ENCODE data around the gene RBM6.
"Not testable (repeated sequence)": the region's sequence is repeated elsewhere in the genome, so short reads cannot be mapped to it uniquely, and the experiment has no call there.

Gene RBM6

GRCh38 chr3:49912881-49913281 is 27.1 kb upstream of the RBM6 start:
- DNase-seq, result peak in 12 of 56 donors; percentile 6 to 61 (median 34)

DNA sequence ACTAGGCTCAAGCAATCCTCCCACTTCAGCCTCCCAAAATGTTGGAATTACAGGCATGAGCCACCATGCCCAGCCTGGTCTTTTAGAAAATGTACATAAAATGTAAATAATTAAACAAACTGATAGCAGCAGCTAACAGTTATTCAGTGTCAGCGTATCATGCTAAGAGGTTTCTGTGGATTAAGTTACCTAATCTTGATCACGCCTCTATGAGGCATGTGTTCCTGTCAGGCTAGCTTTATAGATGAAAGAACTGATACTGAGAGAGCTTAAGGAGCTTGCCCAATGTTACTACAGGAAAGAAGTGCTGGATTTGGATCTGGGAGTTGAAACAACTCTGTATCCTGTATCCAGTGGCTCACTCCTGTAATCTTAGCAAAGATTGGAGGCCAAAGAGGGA is 25.0 kb upstream of the RBM6 start:
- no peak for DNase-seq

DNA sequence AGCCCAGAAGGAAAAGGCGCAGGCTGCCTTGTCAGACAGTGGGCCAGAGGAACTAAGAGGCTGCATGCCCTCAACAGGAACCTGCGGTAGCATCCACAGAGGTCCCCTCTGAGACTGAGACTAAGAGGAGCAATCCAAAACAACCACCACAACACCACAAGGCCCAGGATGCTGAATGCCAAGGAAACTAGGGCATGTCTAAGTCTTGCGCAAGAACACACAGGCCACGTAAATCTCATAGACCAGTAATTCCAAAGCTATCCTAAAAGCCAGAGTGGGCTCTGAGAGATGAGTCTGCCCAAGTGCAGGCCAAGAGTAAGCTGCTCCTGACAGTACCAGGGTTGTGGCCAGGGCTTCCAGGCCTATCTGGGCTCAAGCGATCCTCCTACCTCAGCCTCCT is 23.3 kb upstream of the RBM6 start:
- DNase-seq, result no peak

DNA sequence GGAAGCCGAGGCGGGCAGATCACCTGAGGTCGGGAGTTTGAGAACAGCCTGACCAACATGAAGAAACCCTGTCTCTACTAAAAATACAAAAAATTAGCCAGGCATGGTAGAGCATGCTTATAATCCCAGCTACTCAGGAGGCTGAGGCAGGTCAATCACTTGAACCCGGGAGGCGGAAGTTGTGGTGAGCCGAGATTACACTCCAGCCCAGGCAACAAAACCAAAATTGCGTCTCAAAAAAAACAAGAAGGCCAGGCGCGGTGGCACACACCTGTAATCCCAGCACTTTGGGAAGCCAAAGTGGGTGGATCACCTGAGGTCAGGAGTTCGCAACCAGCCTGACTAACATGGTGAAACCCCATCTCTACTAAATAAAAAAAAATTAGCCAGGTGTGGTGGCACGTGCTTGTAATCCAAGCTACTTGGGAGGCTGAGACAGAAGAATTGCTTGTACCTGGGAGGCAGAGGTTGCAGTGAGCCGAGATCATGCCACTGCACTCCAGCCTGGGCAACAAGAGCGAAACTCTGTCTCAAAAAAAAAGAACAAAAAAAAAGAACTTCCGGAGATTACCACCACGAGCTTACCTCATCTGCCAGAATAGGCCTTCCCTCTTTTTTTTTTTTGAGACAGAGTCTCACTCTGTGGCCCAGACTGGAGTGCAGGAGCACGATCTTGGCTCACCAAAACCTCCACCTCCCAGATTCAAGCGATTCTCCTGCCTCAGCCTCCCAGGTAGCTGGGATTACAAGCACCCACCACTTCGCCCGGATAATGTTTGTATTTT is 22.0 kb upstream of the RBM6 start:
- not testable (repeated sequence) for DNase-seq

DNA sequence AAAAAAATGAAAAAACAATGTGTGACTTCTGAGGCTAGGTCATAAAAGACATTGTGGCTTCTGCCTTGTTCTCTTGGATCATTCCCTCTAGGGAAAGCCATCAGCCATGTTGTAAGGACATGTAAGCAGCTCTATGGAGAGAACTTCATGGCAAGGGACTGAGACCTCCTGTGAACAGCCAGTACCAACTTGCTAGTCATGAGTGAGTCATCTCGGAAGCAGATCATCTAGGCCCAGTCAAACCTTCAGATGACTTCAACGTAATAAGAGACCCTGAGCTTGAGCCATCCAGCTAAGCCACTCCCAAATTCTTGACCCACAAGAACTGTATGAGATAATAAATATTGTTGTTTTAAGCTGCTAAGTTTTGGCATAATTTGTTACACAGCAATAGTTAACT is 15.3 kb upstream of the RBM6 start:
- DNase-seq, result no peak

- DNase-seq, result no peak
Measured at GRCh38 chr3:49925485-49925884, 14.5 kb upstream of the RBM6 start.

DNA sequence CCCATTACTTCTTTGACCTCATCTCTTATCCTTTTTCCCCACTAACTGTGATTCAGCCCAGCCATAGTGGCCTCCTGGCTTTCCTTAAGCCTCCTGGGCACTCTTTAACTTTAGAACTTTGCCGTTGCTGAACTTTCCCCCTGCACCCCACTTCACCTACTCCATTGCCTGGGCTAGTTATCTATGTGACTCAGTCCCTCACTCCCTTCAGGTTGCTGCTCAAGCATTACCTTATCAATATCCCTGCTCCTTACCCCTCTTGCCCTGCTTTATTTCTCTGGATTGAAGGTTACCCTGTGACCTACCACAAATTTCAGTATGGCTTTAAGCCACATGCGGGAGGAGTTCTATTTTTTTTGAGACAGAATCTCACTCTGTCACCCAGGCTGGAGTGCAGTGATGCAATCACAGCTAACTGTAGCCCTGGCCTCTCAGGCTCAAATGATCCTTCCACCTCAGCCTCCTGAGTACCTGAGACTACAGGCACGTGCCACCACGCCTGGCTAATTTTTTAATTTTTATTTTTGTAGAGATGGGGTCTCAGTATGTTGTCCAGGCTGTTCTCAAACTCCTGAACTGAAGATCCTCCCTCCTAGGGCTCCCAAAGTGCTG is 13.7 kb upstream of the RBM6 start:
- no peak for DNase-seq

DNA sequence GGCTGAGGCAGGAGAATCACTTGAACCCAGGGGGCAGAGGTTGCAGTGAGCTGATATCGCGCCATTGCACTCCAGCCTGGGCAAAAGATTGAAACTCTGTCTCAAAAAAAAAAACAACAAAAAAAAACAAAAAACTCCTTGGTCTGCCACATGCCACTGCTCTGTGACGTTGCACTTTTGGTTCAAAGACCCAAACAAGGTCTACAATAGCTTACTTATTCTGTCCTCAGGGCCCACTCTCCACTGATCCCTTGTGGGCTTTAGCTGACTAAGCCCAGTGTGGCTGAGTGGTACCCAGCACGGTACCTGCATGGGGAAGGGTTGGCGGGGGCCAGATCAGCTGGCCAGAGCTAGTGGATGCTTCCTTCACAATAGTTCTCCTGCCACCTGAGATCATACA is 12.2 kb upstream of the RBM6 start:
- DNase-seq, result no peak

- no peak for DNase-seq
Measured at GRCh38 chr3:49928481-49929017, 11.4 kb upstream of the RBM6 start.

DNA sequence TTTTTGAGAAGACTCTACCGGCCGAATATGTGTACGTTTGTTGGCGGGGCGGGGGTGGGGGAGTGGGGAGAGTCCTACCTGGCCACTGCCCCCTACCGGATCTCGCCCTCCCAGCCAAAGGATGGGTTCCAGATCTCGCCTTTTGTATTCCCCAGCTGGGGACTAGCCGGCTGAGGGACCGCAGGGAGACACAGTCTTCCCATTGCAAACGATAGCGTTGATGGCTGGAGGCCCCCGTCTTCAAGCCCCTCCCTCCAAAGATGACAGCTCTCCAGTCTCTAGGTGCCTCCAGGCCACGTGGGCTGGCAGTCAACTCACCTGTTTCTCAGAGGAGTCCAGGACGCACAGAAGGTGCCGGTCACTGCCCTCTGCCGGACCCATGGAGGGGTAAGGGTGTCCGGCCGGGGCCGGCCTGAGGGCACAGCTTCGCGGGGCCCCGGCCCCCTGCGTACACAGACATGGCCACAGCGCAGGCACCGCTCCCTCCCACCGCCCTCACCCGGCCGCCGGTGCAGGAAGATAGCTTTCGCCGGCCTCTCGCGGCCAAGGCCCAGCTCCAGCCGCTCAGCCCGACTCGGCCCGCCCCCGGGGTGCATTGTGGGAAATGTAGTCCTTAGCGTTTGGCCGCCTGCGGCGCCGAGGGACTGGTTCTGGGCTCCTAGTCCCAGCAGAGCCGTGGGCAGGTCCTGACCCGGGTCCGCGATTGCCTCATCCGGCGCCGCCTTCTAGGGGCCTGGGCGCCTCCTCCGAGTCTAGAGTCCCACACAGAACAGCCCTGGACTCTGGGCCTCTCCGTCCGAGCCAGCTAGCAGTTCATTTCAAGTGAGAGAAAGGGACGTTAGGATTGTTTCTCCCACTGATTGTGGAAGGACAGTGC is 10.4 kb upstream of the RBM6 start, which contains the start of gene MON1A:
TSS of gene MON1A (minus strand) at position 521 of the 877 bp plus-strand sequence. CDS start 16,465 bp downstream, outside the sequence.
- DNase-seq, result peak; percentile 60 to 94 (median 84)

- peak in 1 of 56 donors; percentile 32 for DNase-seq
Measured at GRCh38 chr3:49930168-49930690, 9.7 kb upstream of the RBM6 start.

DNA sequence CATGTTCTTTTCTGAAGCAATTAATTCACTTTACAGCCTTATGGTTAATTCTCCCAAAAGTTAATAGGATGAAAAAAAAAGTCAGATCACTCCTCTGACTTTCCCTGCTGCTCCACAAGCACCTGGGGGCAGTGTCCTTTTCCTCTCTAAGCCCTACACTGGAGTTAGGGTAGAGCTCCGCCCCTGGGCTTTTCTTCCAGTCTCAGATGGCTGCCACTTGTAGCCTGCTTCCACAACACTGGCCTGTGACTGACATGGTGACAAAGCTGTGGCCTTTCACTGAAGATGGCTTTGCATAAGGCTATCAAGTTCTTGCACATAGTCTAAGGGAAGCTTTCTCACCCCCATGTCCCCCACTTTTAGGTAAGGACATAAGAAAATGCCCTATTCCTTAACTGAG is 9.0 kb upstream of the RBM6 start:
- DNase-seq, result no peak

GRCh38 chr3:49932281-49932680 is 7.7 kb upstream of the RBM6 start:
- not testable (repeated sequence) for DNase-seq

- DNase-seq, result no peak
Measured at GRCh38 chr3:49937090-49937489, 2.9 kb upstream of the RBM6 start.

- DNase-seq, result no peak
Measured at GRCh38 chr3:49940667-49941249, 808 bp downstream of the RBM6 start.

DNA sequence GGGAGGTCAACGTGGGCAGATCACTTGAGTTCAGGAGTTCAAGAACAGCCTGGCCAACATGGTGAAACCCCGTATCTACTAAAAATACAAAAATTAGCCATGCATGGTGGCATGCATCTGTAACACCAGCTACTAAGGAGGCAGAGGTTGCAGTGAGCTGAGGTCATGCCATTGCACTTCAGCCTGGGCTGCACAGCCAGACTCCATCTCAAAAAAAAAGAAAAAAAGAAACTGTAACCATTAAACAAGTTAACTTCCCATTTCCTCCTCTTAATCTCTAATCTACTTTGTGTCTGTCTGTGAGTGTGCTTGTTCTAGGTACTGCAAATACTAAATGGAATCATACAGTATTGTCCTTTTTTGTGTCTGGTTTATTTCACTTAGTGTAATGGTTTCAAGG is 2.7 kb downstream of the RBM6 start:
- no peak for DNase-seq

- no peak for DNase-seq
Measured at GRCh38 chr3:49952924-49953323, 13.0 kb downstream of the RBM6 start.

DNA sequence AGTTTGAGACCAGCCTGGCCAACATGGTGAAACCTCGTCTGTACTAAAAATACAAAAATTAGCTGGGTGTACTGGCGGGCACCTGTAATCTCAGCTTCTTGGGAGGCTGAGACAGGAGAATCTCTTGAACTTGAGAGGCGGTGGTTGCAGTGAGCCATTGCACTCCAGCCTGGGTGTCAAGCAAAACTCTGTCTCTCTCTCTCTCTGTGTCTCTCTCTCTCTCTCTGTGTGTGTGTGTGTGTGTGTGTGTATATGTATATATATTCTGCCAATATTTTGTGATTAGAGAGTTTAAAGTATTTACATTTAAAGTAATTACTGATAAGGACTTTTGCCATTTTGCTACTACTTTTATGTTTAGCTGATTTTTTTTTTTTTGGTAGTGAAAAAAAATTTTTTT is 15.7 kb downstream of the RBM6 start:
- no peak for DNase-seq

DNA sequence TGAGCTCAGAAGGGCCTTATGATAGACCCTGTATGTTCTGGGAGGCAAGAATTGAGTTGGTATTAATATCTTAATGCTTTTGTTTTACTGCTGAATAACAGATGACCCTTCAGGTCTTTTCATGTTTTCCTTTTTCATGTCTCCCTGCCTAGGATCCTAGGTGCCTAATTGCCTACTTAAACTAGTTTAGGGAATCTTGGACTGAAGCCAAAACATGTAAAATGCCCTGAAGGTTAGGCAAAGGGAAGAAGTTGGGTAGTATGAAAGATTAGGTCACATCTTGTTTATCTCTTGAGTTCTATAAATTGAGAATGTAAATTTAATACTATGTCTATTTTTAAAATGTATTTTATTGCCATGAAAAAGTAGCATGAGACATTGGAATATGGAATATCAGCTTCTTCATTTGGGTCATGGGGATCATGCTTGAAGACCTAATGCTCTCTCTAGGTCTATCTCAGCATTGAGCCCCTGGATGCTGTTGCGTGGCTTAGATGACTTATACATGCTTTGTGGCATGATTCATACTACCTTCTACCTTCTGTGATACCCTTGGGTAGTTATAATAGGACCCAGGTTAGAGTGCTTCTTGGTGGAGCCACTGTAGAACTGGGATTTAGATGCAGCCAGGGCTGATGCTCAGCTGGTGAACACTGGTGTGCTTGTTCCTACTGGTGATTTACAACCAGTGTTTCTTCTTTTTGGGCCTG is 26.4 kb downstream of the RBM6 start:
- DNase-seq, result no peak

GRCh38 chr3:49967291-49967690 is 27.3 kb downstream of the RBM6 start:
- no peak for DNase-seq

Data from amygdala (tissue), 56 donors.